K562 (cell line): ENCODE data around the gene CEMIP. TPM values are rescaled to one million over a fixed set of nuclear protein-coding genes. Genes with fewer than 3 reads are reported as not detected.

Source experiments
- BCOR ChIP-seq: fragments of 450-650 bp; IDR thresholded peaks from 2 replicates; pipeline ENCODE4 v1.6.1; 2016
- CBFA2T3 ChIP-seq: fragments of 450-650 bp; IDR thresholded peaks from 2 replicates; pipeline ENCODE4 v1.6.1; 2017
- MAFG ChIP-seq: fragments of 450-650 bp; conservative IDR thresholded peaks from 2 replicates; pipeline ENCODE4 v1.6.1; 2016; ENCODE audit warnings: missing genetic modification characterization, missing compliant biosample characterization
- PRMT5 ChIP-seq: sonication (generic); formaldehyde crosslinking; IDR thresholded peaks from 2 replicates; pipeline ENCODE4 v1.5.0; 2020; ENCODE audit warnings: missing genetic modification reagents
- RFX5 ChIP-seq: IDR thresholded peaks from 2 replicates; pipeline ENCODE4 v1.6.1; 2011; ENCODE audit warnings: low read depth, mild to moderate bottlenecking, improper control_type of control experiment, low read length
- SMARCB1 ChIP-seq: IDR thresholded peaks from 2 replicates; pipeline ENCODE4 v1.6.1; 2011; ENCODE audit warnings: improper control_type of control experiment, low read depth; ENCODE audit not compliant: insufficient read length
- ZNF445 ChIP-seq: fragments of 250-450 bp; sonication (Bioruptor Pico); IDR thresholded peaks from 2 replicates; pipeline ENCODE4 v1.4.0; 2020; ENCODE audit warnings: low read depth, mild to moderate bottlenecking, moderate library complexity
- polyA plus RNA-seq, 8 experiments: library from polyadenylated mRNA; depleted of rRNA in 4 of 8; stranded (reverse) in 5 of 8; unstranded in 3 of 8; fragments of >200 nt; fragmentation: Nextera tagmentation in 2 of 8; fragmentation: Illumina TruSeq in 1 of 8; extraction: Ambion mirVana in 2 of 8; extraction: Trizol in 1 of 8; gene quantifications; 2 replicates each; pipeline versions ENCODE4 v1.2.1 to v1.2.3, GENCODE V29; 2011 to 2014; ENCODE audit warnings: inconsistent platforms in 1 of 8, missing spikeins in 1 of 8
- total RNA-seq, 7 experiments: library from RNA; depleted of rRNA in 6 of 7; stranded (reverse); fragments of >200 nt in 6 of 7; fragmentation: Illumina TruSeq in 2 of 7; extraction: Trizol in 2 of 7; gene quantifications; 2 replicates each; pipeline versions ENCODE4 v1.2.1 to v1.2.3, GENCODE V29; 2011 to 2021; ENCODE audit warnings: low replicate concordance in 1 of 7
- TF ChIP-seq, protein P1 (sequence below): fragments of 450-650 bp; IDR thresholded peaks from 2 replicates; pipeline ENCODE4 v1.6.1; 2016; ENCODE audit warnings: mild to moderate bottlenecking, moderate library complexity
- TF ChIP-seq, protein P2 (sequence below): fragments of 250-450 bp; sonication (Bioruptor Pico); IDR thresholded peaks from 2 replicates; pipeline ENCODE4 v1.4.0; 2020; ENCODE audit warnings: mild to moderate bottlenecking, moderate library complexity

CEMIP gene
- total and polyA plus RNA-seq, 9 of the 15 experiments (the other 6 are each of a cell fraction or from before 2014, with no cell fraction given): 0.33 TPM; not detected in 8

DNA sequence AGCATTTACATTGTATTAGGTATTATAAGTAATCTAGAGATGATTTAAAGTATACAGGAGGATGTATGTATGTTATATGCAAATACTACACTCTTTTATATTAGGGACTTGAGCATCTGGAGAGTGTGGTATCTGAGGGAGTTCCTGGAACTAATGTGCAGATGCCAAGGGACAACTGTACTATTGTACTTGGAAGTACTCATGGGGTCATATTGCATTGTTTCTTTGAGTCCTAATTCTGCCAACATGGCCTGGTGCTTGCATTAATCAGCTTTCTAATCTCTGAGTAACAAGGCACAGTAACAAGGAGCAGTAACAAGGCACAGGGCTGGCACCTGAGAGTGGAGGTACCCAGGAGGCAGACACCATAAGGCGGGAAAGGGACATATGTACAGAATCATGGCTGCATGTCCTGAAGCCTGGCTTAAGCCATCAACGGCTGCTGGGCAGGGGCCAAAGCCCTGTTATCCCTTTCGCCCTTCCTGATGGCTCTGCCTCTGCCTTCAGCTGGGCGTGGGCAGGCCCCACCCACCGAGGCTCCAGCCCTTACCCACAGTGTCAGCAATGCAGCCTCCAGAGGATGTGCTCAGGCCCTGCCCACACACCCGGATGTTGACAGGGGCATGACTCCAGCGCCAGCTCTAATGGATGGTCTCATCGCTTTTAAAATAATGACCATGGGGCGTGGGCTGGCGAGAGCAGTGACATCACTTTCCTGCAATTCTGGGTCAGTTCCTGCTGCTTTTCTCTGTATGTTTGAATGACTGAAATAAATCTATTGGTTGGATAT is 22.9 kb downstream of the CEMIP start (continued):
- TF ChIP-seq, protein P1, sequence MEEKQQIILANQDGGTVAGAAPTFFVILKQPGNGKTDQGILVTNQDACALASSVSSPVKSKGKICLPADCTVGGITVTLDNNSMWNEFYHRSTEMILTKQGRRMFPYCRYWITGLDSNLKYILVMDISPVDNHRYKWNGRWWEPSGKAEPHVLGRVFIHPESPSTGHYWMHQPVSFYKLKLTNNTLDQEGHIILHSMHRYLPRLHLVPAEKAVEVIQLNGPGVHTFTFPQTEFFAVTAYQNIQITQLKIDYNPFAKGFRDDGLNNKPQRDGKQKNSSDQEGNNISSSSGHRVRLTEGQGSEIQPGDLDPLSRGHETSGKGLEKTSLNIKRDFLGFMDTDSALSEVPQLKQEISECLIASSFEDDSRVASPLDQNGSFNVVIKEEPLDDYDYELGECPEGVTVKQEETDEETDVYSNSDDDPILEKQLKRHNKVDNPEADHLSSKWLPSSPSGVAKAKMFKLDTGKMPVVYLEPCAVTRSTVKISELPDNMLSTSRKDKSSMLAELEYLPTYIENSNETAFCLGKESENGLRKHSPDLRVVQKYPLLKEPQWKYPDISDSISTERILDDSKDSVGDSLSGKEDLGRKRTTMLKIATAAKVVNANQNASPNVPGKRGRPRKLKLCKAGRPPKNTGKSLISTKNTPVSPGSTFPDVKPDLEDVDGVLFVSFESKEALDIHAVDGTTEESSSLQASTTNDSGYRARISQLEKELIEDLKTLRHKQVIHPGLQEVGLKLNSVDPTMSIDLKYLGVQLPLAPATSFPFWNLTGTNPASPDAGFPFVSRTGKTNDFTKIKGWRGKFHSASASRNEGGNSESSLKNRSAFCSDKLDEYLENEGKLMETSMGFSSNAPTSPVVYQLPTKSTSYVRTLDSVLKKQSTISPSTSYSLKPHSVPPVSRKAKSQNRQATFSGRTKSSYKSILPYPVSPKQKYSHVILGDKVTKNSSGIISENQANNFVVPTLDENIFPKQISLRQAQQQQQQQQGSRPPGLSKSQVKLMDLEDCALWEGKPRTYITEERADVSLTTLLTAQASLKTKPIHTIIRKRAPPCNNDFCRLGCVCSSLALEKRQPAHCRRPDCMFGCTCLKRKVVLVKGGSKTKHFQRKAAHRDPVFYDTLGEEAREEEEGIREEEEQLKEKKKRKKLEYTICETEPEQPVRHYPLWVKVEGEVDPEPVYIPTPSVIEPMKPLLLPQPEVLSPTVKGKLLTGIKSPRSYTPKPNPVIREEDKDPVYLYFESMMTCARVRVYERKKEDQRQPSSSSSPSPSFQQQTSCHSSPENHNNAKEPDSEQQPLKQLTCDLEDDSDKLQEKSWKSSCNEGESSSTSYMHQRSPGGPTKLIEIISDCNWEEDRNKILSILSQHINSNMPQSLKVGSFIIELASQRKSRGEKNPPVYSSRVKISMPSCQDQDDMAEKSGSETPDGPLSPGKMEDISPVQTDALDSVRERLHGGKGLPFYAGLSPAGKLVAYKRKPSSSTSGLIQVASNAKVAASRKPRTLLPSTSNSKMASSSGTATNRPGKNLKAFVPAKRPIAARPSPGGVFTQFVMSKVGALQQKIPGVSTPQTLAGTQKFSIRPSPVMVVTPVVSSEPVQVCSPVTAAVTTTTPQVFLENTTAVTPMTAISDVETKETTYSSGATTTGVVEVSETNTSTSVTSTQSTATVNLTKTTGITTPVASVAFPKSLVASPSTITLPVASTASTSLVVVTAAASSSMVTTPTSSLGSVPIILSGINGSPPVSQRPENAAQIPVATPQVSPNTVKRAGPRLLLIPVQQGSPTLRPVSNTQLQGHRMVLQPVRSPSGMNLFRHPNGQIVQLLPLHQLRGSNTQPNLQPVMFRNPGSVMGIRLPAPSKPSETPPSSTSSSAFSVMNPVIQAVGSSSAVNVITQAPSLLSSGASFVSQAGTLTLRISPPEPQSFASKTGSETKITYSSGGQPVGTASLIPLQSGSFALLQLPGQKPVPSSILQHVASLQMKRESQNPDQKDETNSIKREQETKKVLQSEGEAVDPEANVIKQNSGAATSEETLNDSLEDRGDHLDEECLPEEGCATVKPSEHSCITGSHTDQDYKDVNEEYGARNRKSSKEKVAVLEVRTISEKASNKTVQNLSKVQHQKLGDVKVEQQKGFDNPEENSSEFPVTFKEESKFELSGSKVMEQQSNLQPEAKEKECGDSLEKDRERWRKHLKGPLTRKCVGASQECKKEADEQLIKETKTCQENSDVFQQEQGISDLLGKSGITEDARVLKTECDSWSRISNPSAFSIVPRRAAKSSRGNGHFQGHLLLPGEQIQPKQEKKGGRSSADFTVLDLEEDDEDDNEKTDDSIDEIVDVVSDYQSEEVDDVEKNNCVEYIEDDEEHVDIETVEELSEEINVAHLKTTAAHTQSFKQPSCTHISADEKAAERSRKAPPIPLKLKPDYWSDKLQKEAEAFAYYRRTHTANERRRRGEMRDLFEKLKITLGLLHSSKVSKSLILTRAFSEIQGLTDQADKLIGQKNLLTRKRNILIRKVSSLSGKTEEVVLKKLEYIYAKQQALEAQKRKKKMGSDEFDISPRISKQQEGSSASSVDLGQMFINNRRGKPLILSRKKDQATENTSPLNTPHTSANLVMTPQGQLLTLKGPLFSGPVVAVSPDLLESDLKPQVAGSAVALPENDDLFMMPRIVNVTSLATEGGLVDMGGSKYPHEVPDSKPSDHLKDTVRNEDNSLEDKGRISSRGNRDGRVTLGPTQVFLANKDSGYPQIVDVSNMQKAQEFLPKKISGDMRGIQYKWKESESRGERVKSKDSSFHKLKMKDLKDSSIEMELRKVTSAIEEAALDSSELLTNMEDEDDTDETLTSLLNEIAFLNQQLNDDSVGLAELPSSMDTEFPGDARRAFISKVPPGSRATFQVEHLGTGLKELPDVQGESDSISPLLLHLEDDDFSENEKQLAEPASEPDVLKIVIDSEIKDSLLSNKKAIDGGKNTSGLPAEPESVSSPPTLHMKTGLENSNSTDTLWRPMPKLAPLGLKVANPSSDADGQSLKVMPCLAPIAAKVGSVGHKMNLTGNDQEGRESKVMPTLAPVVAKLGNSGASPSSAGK: no peak
- TF ChIP-seq ZNF445 (no peak), BCOR (no peak), CBFA2T3 (no peak), PRMT5 (CRISPR knock-in tag) (no peak), RFX5 (no peak), SMARCB1 (no peak), MAFG (tag) (no peak)
- TF ChIP-seq, protein P2, sequence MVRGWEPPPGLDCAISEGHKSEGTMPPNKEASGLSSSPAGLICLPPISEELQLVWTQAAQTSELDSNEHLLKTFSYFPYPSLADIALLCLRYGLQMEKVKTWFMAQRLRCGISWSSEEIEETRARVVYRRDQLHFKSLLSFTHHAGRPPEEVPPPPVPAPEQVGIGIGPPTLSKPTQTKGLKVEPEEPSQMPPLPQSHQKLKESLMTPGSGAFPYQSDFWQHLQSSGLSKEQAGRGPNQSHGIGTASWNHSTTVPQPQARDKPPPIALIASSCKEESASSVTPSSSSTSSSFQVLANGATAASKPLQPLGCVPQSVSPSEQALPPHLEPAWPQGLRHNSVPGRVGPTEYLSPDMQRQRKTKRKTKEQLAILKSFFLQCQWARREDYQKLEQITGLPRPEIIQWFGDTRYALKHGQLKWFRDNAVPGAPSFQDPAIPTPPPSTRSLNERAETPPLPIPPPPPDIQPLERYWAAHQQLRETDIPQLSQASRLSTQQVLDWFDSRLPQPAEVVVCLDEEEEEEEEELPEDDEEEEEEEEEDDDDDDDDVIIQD: no peak
